Measurements from ENCODE around the gene GAS7. TPM values are rescaled to one million over a fixed set of nuclear protein-coding genes. Genes with fewer than 3 reads are reported as not detected.

The GAS7 gene
- total RNA-seq, 1 experiment from 2014 or later, result 12.3 TPM

DNA sequence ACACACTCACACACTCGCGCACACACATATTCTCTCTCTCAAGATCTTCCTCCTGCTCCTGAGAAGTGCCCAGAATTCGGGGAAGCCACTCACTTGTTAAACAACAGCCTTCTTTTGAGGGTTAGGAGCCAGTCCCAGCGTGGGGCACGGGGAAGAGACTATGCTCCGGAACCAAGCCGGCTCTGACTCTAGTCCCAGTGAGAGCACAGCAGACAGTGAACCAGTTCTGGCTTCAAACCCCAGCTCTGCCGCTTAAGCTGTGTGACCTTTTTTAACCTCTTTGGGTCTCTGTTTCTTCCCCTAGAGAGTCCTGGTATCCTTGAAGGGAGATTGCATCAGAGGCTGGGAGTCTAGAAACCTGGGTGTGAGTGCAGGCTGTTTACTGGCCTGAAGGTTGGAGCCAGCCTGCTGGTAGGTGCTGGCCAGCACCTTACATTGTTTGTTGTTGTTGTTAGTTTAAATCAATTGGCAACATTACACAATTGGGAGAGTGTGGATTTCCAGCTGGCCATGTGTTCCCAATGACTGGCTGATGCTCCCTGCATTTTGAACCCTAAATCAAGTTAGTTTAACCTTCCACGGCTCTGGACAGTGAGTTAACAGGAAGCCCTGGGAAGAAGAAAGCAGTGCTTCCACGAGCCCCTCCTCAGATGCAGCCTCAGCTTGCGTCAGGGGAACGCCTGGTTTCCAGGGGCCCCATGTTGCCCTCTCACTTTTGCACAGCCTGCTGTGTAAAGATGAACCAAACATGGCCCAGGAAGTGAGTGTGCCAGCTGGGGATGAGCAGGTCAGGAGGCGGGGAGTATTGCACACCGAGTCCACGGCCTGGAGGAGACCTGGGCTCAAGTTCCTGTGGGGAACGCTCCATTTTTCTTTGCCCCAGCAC lies 71.5 kb downstream of the GAS7 start:
- DNase-seq (ENCODE audit: low spot score), result no peak
- 0 out of 2 replicates have a peak, but pooled peaks cover 3% of the 10 kb centered on the region for H3K9me3 Mint-ChIP-seq
- peak overlapping the region; percentile 54 for H3K27ac Mint-ChIP-seq
- peak; percentile 15; the same call in 1 of the 2 replicates for ATAC-seq
- TF ChIP-seq NR3C1 (CRISPR knock-in tag; conservative IDR thresholded peaks at IDR 0.05; ENCODE audit: low read depth), result no peak
- TF ChIP-seq, protein P1, sequence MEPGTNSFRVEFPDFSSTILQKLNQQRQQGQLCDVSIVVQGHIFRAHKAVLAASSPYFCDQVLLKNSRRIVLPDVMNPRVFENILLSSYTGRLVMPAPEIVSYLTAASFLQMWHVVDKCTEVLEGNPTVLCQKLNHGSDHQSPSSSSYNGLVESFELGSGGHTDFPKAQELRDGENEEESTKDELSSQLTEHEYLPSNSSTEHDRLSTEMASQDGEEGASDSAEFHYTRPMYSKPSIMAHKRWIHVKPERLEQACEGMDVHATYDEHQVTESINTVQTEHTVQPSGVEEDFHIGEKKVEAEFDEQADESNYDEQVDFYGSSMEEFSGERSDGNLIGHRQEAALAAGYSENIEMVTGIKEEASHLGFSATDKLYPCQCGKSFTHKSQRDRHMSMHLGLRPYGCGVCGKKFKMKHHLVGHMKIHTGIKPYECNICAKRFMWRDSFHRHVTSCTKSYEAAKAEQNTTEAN (CRISPR knock-in tag; IDR thresholded peaks at IDR 0.05), result peak; percentile 90
- ChIA-PET POLR2A (no interaction called here), CTCF (interaction anchor here (1.0 to 1.5 kb wide), 2 partner anchors 9 to 100 kb away, joined by 3 to 5 read pairs; no protein-coding TSS in a partner anchor)
- no peaks in the 10 kb centered on the region for H3K27me3 Mint-ChIP-seq (ENCODE audit: low read depth)
- no peak overlapping the region for H3K4me3 Mint-ChIP-seq
- peaks cover 31% of the 10 kb centered on the region for H3K4me1 Mint-ChIP-seq
- H3K36me3 Mint-ChIP-seq, result no peaks in the 10 kb centered on the region

DNA sequence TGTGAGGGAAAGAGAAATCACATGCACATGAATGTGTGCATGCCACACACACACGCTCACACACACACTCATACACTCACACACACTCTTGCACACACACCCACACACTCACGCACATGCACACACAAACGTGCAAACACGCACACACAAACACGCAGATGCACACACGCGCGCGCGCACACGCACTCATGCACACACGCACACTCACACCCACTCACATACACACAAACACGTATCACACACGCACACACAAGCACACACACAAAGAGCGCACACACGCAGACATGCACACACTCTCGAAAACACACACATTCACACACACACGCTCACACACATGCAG lies 72.2 kb downstream of the GAS7 start:
- Mint-ChIP-seq H3K4me3 (no peak overlapping the region), H3K36me3 (no peaks in the 10 kb centered on the region), H3K27ac (peak overlapping the region; percentile 54), H3K9me3 (0 out of 2 replicates have a peak, but pooled peaks cover 3% of the 10 kb centered on the region), H3K4me1 (peaks cover 37% of the 10 kb centered on the region), H3K27me3 (ENCODE audit: low read depth) (no peaks in the 10 kb centered on the region)
- TF ChIP-seq ZNF416 (CRISPR knock-in tag; IDR thresholded peaks at IDR 0.05), result no peak
- TF ChIP-seq, protein P1 (CRISPR knock-in tag; IDR thresholded peaks at IDR 0.05), result peak; percentile 100
- 0 out of 2 replicates have a peak, but pooled peaks have one; percentile 27 for TF ChIP-seq FOXP1 (CRISPR knock-in tag; IDR thresholded peaks at IDR 0.05; ENCODE audit: borderline replicate concordance)
- ChIA-PET POLR2A (no interaction called here), CTCF (no interaction called here)
- DNase-seq (ENCODE audit: low spot score) (no peak), ATAC-seq (no peak)

DNA sequence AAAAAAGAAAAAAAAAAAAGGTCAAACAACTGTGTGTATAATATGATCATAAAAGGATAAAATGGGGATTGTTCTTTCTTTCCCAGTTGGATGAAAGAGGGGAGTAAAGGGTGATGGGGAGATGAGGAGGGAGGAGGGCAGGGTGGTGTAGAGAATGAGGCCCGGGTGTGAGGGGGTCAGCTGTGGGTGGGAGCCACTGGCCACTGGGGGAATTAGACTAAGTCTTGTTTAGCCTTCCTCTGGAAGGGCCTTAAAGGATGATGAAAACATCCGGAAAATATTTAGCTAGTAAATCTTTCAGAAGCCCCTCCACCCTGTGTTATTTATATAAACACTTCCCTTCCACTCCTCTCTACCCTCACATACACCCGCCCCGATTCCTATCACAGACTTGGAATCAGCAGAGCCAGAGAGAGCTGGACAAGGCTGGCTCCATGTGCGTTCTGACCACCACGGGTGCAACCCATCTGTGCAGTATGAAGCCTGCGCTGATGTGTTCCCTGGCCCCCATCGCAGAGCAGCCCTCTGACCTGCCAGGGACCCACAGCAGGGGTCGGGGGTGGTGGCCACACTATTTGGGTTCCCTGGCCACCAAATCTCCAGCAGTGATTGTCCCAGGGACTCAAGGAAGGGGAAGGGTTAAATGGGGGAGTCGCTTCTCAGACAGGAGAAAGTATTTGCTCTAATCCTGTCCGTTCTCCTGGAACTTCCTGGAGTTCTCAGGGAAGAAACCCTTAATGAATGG lies 72.7 kb downstream of the GAS7 start:
- ATAC-seq (no peak), DNase-seq (ENCODE audit: low spot score) (no peak)
- peak overlapping the region; percentile 54 for H3K27ac Mint-ChIP-seq
- ChIA-PET POLR2A (no interaction called here), CTCF (no interaction called here)
- 0 out of 2 replicates have a peak, but pooled peaks cover 3% of the 10 kb centered on the region for H3K9me3 Mint-ChIP-seq
- H3K4me1 Mint-ChIP-seq, result peaks cover 38% of the 10 kb centered on the region
- no peak overlapping the region for H3K4me3 Mint-ChIP-seq
- H3K36me3 Mint-ChIP-seq, result no peaks in the 10 kb centered on the region
- TF ChIP-seq NFE2L1 (CRISPR knock-in tag; IDR thresholded peaks at IDR 0.05), result no peak
- TF ChIP-seq RELA (CRISPR knock-in tag; IDR thresholded peaks at IDR 0.05; ENCODE audit: borderline replicate concordance), result no peak
- TF ChIP-seq, protein P2, sequence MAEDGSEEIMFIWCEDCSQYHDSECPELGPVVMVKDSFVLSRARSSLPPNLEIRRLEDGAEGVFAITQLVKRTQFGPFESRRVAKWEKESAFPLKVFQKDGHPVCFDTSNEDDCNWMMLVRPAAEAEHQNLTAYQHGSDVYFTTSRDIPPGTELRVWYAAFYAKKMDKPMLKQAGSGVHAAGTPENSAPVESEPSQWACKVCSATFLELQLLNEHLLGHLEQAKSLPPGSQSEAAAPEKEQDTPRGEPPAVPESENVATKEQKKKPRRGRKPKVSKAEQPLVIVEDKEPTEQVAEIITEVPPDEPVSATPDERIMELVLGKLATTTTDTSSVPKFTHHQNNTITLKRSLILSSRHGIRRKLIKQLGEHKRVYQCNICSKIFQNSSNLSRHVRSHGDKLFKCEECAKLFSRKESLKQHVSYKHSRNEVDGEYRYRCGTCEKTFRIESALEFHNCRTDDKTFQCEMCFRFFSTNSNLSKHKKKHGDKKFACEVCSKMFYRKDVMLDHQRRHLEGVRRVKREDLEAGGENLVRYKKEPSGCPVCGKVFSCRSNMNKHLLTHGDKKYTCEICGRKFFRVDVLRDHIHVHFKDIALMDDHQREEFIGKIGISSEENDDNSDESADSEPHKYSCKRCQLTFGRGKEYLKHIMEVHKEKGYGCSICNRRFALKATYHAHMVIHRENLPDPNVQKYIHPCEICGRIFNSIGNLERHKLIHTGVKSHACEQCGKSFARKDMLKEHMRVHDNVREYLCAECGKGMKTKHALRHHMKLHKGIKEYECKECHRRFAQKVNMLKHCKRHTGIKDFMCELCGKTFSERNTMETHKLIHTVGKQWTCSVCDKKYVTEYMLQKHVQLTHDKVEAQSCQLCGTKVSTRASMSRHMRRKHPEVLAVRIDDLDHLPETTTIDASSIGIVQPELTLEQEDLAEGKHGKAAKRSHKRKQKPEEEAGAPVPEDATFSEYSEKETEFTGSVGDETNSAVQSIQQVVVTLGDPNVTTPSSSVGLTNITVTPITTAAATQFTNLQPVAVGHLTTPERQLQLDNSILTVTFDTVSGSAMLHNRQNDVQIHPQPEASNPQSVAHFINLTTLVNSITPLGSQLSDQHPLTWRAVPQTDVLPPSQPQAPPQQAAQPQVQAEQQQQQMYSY (CRISPR knock-in tag; IDR thresholded peaks at IDR 0.05), result no peak
- TF ChIP-seq RORB (CRISPR knock-in tag; IDR thresholded peaks at IDR 0.05), result no peak
- no peak for TF ChIP-seq FOXK1 (CRISPR knock-in tag; IDR thresholded peaks at IDR 0.05)
- no peak for TF ChIP-seq CREB1 (CRISPR knock-in tag; IDR thresholded peaks at IDR 0.05)
- TF ChIP-seq NR1H2 (CRISPR knock-in tag; IDR thresholded peaks at IDR 0.05), result no peak
- TF ChIP-seq NFYB (CRISPR knock-in tag; conservative IDR thresholded peaks at IDR 0.05; ENCODE audit: low read depth), result no peak
- no peaks in the 10 kb centered on the region for H3K27me3 Mint-ChIP-seq (ENCODE audit: low read depth)

All from WTC11 (cell line).